OCI-LY3 (cell line): ENCODE results near the gene ZNF160.

Source experiments
- H2AFZ ChIP-seq: fragments of 200-600, 300-600 bp; shearing (Covaris generic); 2 replicates; pipeline ENCODE4 v1.6.0; 2014; ENCODE audit warnings: antibody characterized with exemption, low read depth, low read length
- H3K27ac ChIP-seq: fragments of 200-600, 300-600 bp; sonication (generic); 2 replicates; pipeline ENCODE4 v1.5.1; 2014; ENCODE audit warnings: mild to moderate bottlenecking, low read length, moderate library complexity, mixed read lengths
- H3K27me3 ChIP-seq: fragments of 200-600, 300-600 bp; sonication (generic); 2 replicates; pipeline ENCODE4 v1.6.1; 2014; ENCODE audit warnings: low read depth, low read length, mixed read lengths
- H3K36me3 ChIP-seq: fragments of 200-600, 300-600 bp; sonication (generic); replicated peaks from 2 replicates; pipeline ENCODE3; 2014; ENCODE audit warnings: low read depth, low read length, mixed read lengths
- H3K4me1 ChIP-seq: fragments of 300-600, 200-600 bp; sonication (generic); 2 replicates; pipeline ENCODE4 v1.6.1; 2014; ENCODE audit warnings: low read length, mixed read lengths
- H3K4me2 ChIP-seq: fragments of 200-600, 300-600 bp; sonication (generic); 2 replicates; pipeline ENCODE4 v1.6.1; 2014; ENCODE audit warnings: low read length, mixed read lengths
- H3K4me3 ChIP-seq: fragments of 300-600, 200-600 bp; sonication (generic); 2 replicates; pipeline ENCODE4 v1.5.1; 2014; ENCODE audit warnings: antibody characterized with exemption, mild to moderate bottlenecking, low read length, moderate library complexity
- H3K79me2 ChIP-seq: fragments of 300-600, 200-600 bp; shearing (Covaris generic); 2 replicates; pipeline ENCODE4 v1.6.1; 2014; ENCODE audit warnings: mild to moderate bottlenecking, low read length, mixed read lengths
- H3K9ac ChIP-seq: fragments of 300-600, 200-600 bp; shearing (Covaris generic); 2 replicates; pipeline ENCODE4 v1.6.0; 2014; ENCODE audit warnings: mild to moderate bottlenecking, low read length, moderate library complexity
- H3K9me3 ChIP-seq: fragments of 200-600, 300-600 bp; shearing (Covaris generic); 2 replicates; pipeline ENCODE4 v1.6.1; 2014; ENCODE audit warnings: low read length, mixed read lengths; ENCODE audit not compliant: insufficient read depth
- H4K20me1 ChIP-seq: fragments of 200-600, 300-600 bp; sonication (generic); 2 replicates; pipeline ENCODE4 v1.6.1; 2016; ENCODE audit warnings: low read length, mixed read lengths; ENCODE audit not compliant: insufficient read depth
- EZH2phosphoT487 ChIP-seq: fragments of 200-600 bp; shearing (Covaris generic); IDR thresholded peaks from 2 replicates; pipeline ENCODE4 v1.6.1; 2018; ENCODE audit warnings: antibody characterized with exemption, mixed run types, low read depth
- TF ChIP-seq, protein P1 (sequence below): fragments of 200-600, 300-600 bp; sonication (generic); IDR thresholded peaks from 2 replicates; pipeline ENCODE4 v1.5.1; 2014; ENCODE audit warnings: antibody characterized with exemption, low read length, low read depth

ZNF160 gene

DNA sequence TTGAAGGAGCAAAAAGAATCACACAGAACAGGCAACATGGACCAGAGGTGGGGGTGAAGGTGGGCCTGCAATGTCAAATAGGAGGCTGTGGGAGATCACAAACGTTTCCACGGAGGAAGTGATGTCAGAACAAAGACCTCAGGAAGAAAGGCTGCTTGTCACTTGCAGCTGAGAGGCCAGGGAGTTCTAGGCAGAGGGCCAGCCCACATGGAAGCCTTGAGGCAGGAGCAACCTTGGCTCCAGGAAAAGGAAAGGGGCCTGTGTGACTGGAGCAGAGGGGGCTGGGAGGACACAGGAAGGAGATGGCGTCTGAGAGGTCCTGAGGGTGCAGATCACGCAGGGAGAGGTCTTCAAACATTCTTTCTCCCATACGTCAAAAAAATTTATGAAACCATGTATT lies 16.3 kb downstream of the ZNF160 start:
- H3K4me1 ChIP-seq: no peaks in the 10 kb centered on the region
- H3K36me3 ChIP-seq: peaks cover 94% of the 10 kb centered on the region
- H2AFZ ChIP-seq: no peak overlapping the region
- no peak overlapping the region for H3K4me3 ChIP-seq
- TF ChIP-seq, protein P1, sequence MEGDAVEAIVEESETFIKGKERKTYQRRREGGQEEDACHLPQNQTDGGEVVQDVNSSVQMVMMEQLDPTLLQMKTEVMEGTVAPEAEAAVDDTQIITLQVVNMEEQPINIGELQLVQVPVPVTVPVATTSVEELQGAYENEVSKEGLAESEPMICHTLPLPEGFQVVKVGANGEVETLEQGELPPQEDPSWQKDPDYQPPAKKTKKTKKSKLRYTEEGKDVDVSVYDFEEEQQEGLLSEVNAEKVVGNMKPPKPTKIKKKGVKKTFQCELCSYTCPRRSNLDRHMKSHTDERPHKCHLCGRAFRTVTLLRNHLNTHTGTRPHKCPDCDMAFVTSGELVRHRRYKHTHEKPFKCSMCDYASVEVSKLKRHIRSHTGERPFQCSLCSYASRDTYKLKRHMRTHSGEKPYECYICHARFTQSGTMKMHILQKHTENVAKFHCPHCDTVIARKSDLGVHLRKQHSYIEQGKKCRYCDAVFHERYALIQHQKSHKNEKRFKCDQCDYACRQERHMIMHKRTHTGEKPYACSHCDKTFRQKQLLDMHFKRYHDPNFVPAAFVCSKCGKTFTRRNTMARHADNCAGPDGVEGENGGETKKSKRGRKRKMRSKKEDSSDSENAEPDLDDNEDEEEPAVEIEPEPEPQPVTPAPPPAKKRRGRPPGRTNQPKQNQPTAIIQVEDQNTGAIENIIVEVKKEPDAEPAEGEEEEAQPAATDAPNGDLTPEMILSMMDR: no peak
- TF ChIP-seq EZH2phosphoT487: no peak
- no peak overlapping the region for H3K27ac ChIP-seq
- H3K79me2 ChIP-seq: peaks cover 5% of the 10 kb centered on the region; the same call in 1 of the 2 replicates
- H3K4me2 ChIP-seq: no peak overlapping the region
- peaks cover 10% of the 10 kb centered on the region; the same call in 1 of the 2 replicates for H4K20me1 ChIP-seq
- H3K9me3 ChIP-seq: no peaks in the 10 kb centered on the region
- H3K9ac ChIP-seq: no peak overlapping the region
- H3K27me3 ChIP-seq: no peaks in the 10 kb centered on the region

DNA sequence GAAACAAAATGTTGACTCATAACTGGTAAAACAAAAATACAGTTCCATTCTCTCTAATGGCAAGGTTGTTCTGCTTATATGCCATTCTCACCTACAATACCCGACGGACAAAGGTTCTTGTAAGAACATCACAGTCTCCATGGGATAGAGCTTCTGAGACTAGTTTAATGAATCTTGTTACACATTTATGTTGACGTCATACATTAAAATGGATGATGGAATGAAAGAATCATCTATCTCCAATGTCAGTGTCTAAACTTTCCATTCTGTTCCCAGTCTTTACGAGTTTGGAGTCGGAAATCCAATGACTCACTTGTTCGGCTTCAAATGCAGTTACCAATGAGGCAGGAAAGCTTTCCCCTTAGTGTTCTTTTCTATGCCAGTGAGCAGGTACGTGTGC lies 17.7 kb downstream of the ZNF160 start:
- no peak overlapping the region for H3K9ac ChIP-seq
- TF ChIP-seq, protein P1: no peak
- TF ChIP-seq EZH2phosphoT487: no peak
- H4K20me1 ChIP-seq: 0 out of 2 replicates have a peak, but pooled peaks cover 4% of the 10 kb centered on the region
- peaks cover 96% of the 10 kb centered on the region for H3K36me3 ChIP-seq
- no peak overlapping the region for H2AFZ ChIP-seq
- H3K27ac ChIP-seq: no peak overlapping the region
- H3K4me2 ChIP-seq: no peak overlapping the region
- H3K9me3 ChIP-seq: peaks cover 9% of the 10 kb centered on the region; the same call in 1 of the 2 replicates
- no peak overlapping the region for H3K4me3 ChIP-seq
- peaks cover 12% of the 10 kb centered on the region for H3K79me2 ChIP-seq
- no peaks in the 10 kb centered on the region for H3K27me3 ChIP-seq
- no peaks in the 10 kb centered on the region for H3K4me1 ChIP-seq

DNA sequence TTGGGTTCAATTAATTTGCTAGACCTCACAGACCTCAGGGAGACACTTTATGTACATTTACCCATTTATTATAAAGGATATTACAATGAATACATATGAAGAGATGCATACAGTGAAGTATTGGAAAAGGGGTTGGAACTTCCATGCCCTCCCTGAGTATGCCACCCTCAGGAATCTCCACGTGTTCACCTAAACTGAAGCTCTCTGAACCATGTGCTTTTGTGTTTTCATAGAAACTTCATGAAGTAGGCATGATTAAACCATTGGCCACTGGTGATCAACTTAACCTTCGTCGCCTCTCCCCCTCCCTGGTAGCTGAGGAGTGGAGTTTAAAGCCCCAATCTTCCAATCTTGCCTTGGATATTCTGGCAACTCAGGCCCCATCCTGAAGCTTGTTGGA lies 20.3 kb downstream of the ZNF160 start:
- Histone ChIP-seq H3K4me2 (no peak overlapping the region), H3K9ac (no peak overlapping the region), H3K79me2 (peaks cover 25% of the 10 kb centered on the region), H3K4me3 (no peak overlapping the region), H3K27ac (no peak overlapping the region), H3K27me3 (no peaks in the 10 kb centered on the region), H2AFZ (no peak overlapping the region), H3K36me3 (peaks cover 92% of the 10 kb centered on the region), H3K9me3 (peaks cover 14% of the 10 kb centered on the region; the same call in 1 of the 2 replicates), H3K4me1 (no peaks in the 10 kb centered on the region), H4K20me1 (no peaks in the 10 kb centered on the region)
- TF ChIP-seq, protein P1: no peak
- no peak for TF ChIP-seq EZH2phosphoT487

DNA sequence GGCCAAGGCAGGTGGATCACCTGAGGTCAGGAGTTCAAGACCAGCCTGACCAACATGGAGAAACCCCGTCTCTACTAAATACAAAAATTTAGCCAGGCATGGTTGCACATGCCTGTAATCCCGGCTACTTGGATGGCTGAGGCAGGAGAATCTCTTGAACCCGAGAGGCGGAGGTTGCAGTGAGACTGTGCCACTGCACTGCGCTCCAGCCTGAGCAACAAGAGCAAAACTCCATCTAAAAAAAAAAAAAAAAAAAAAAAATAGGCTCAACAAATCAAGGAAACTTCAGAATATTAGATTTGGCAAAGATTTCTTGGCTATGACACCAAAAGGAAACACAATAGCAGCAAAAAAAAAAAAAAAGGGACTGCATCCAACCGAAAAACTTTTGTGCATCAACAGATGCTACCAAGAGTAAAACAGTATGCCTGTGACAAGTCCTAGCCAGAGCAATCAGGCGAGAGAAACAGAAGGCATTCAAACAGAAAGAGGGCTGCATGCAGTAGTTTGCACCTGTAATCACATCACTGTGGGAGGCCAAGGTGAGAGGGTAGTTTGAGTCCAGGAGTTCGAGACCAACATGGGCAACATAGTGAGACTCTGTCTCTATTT lies 23.8 kb downstream of the ZNF160 start:
- Histone ChIP-seq H3K9me3 (peaks cover 18% of the 10 kb centered on the region; the same call in 1 of the 2 replicates), H3K79me2 (peaks cover 29% of the 10 kb centered on the region), H3K4me3 (no peak overlapping the region), H3K27me3 (no peaks in the 10 kb centered on the region), H3K9ac (no peak overlapping the region), H4K20me1 (no peaks in the 10 kb centered on the region), H3K4me1 (no peaks in the 10 kb centered on the region), H3K36me3 (peaks cover 87% of the 10 kb centered on the region), H3K27ac (no peak overlapping the region), H2AFZ (no peak overlapping the region), H3K4me2 (no peak overlapping the region)
- TF ChIP-seq, protein P1: no peak
- TF ChIP-seq EZH2phosphoT487: no peak
